Uterus (tissue), 4 donors: Measurements from ENCODE around the gene PRMT6. TPM values are rescaled to one million over a fixed set of nuclear protein-coding genes. Genes with fewer than 3 reads are reported as not detected.

Experiments used
- DNase-seq, 2 donors: peaks; one replicate each; pipeline ENCODE4 v3.0.0-alpha.2; 2019 to 2020
- H3K27ac ChIP-seq, 2 donors: fragments of 200-600 bp; sonication (generic); 1 replicate in 1 of 2; 2 replicates in 1 of 2; pipeline ENCODE4 v1.5.1; 2016 to 2018
- H3K27me3 ChIP-seq, 2 donors: fragments of 200-600 bp; sonication (generic); one replicate each; pipeline ENCODE4 v1.5.1; 2018 to 2019; ENCODE audit warnings: control low read depth in 1 of 2
- H3K36me3 ChIP-seq, 2 donors: fragments of 200-600 bp; sonication (generic); one replicate each; pipeline ENCODE4 v1.5.1; 2019; ENCODE audit warnings: control low read depth in 1 of 2
- H3K4me1 ChIP-seq, 2 donors: fragments of 200-600 bp; sonication (generic); one replicate each; pipeline ENCODE4 v1.5.1; 2018 to 2019; ENCODE audit warnings: control low read depth in 1 of 2
- H3K4me3 ChIP-seq, 2 donors: fragments of 200-600 bp; sonication (generic); 1 replicate in 1 of 2; 2 replicates in 1 of 2; pipeline ENCODE4 v1.5.1; 2018 to 2019; ENCODE audit warnings: mild to moderate bottlenecking in 1 of 2
- H3K9me3 ChIP-seq, 2 donors: fragments of 200-600 bp; sonication (generic); one replicate each; pipeline ENCODE4 v1.5.1; 2019; ENCODE audit warnings: control low read depth in 1 of 2
- CTCF ChIP-seq, 4 experiments: fragments of 200-600 bp in 2 of 4; fragments of 450-650 bp in 2 of 4; sonication (generic) in 2 of 4; IDR thresholded peaks; one replicate each; pipeline ENCODE4 v1.5.1; 2016 to 2019; ENCODE audit warnings: antibody characterized with exemption in 4 of 4, mild to moderate bottlenecking in 2 of 4, moderate library complexity in 1 of 4
- POLR2A ChIP-seq, 2 donors: fragments of 450-650 bp; IDR thresholded peaks; one replicate each; pipeline ENCODE4 v1.6.1; 2016; ENCODE audit warnings: antibody characterized with exemption in 2 of 2, mild to moderate bottlenecking in 1 of 2, moderate library complexity in 1 of 2
- intact Hi-C: fragments of 100-400 bp; cut with DNase I; formaldehyde crosslinking; loops from one replicate; pipeline ENCODE4 v1.15.1; 2023; ENCODE audit warnings: low total_unique reads
- total RNA-seq, 4 donors: library from RNA; depleted of rRNA in 3 of 4; stranded (reverse); fragments of >200 nt in 3 of 4; gene quantifications; one replicate each; pipeline versions ENCODE4 v1.1.0 to v1.2.4, GENCODE V29; 2014 to 2023
- donor health status: DM: yes; HTN: yes; CAD: no.

The PRMT6 gene
- total RNA-seq, result 10 to 100 TPM; 10.2 to 36.5 (median 14.6) TPM

- TF ChIP-seq POLR2A (IDR thresholded peaks at IDR 0.05) (peak; percentile 18 to 70), CTCF (IDR thresholded peaks at IDR 0.05) (peak in 1 of 4 experiments; percentile 16)
- intact Hi-C loops, result no loop called here
Observed at GRCh38 chr1:107056426-107057196, at the start of gene PRMT6. TSS of gene PRMT6 (plus strand) at chr1:107056674. CDS start at chr1:107056716, 42 bp downstream.

GRCh38 chr1:107009281-107009680 lies 47.2 kb upstream of the PRMT6 start:
- no peak for DNase-seq
- no peak overlapping the region for H3K27ac ChIP-seq
- no peaks in the 10 kb centered on the region for H3K27me3 ChIP-seq
- no peaks in the 10 kb centered on the region for H3K4me1 ChIP-seq
- no peaks in the 10 kb centered on the region for H3K9me3 ChIP-seq
- TF ChIP-seq CTCF (IDR thresholded peaks at IDR 0.05) (no peak), POLR2A (IDR thresholded peaks at IDR 0.05) (no peak)
- intact Hi-C loops, result no loop called here
- H3K36me3 ChIP-seq, result no peaks in the 10 kb centered on the region
- no peak overlapping the region for H3K4me3 ChIP-seq

More at GRCh38 chr1:107056426-107057196, at the start of gene PRMT6:
- H3K9me3 ChIP-seq, result no peaks in the 10 kb centered on the region
- peak within 1 kb of the TSS; percentile 63 to 81 for H3K4me3 ChIP-seq
- peak within 1 kb of the TSS; percentile 76 to 87 for H3K27ac ChIP-seq
- no peaks in the 10 kb centered on the region for H3K36me3 ChIP-seq
- peak; percentile 75 to 81 for DNase-seq
- no peaks in the 10 kb centered on the region for H3K27me3 ChIP-seq
- no peaks in the 10 kb centered on the region for H3K4me1 ChIP-seq

GRCh38 chr1:107010582-107010981 lies 45.9 kb upstream of the PRMT6 start:
- intact Hi-C loops, result no loop called here
- Histone ChIP-seq H3K4me1 (no peaks in the 10 kb centered on the region), H3K36me3 (no peaks in the 10 kb centered on the region), H3K27me3 (no peaks in the 10 kb centered on the region), H3K9me3 (no peaks in the 10 kb centered on the region), H3K4me3 (no peak overlapping the region), H3K27ac (no peak overlapping the region)
- TF ChIP-seq CTCF (IDR thresholded peaks at IDR 0.05) (no peak), POLR2A (IDR thresholded peaks at IDR 0.05) (no peak)
- DNase-seq, result no peak

- H3K4me3 ChIP-seq, result no peak overlapping the region
- no peaks in the 10 kb centered on the region for H3K27me3 ChIP-seq
- TF ChIP-seq POLR2A (IDR thresholded peaks at IDR 0.05) (no peak), CTCF (IDR thresholded peaks at IDR 0.05) (no peak)
- no peaks in the 10 kb centered on the region for H3K9me3 ChIP-seq
- H3K36me3 ChIP-seq, result no peaks in the 10 kb centered on the region
- intact Hi-C loops, result no loop called here
- no peaks in the 10 kb centered on the region for H3K4me1 ChIP-seq
- DNase-seq, result no peak
- no peak overlapping the region for H3K27ac ChIP-seq
Observed at GRCh38 chr1:107016376-107016978, 40.0 kb upstream of the PRMT6 start.

- TF ChIP-seq CTCF (IDR thresholded peaks at IDR 0.05) (no peak), POLR2A (IDR thresholded peaks at IDR 0.05) (no peak)
- H3K36me3 ChIP-seq, result no peaks in the 10 kb centered on the region
- intact Hi-C loops, result no loop called here
Observed at GRCh38 chr1:107018445-107018844, 38.0 kb upstream of the PRMT6 start.

More at GRCh38 chr1:107018445-107018844, 38.0 kb upstream of the PRMT6 start:
- no peak for DNase-seq
- Histone ChIP-seq H3K27me3 (no peaks in the 10 kb centered on the region), H3K9me3 (no peaks in the 10 kb centered on the region), H3K4me3 (no peak overlapping the region), H3K4me1 (no peaks in the 10 kb centered on the region), H3K27ac (no peak overlapping the region)
